C4-2B (cell line): ENCODE measurements around the gene EPHB2.

Experiments
- H3K27ac ChIP-seq: fragments of 450-650 bp; 2 replicates; pipeline ENCODE4 v1.5.1; 2017
- ZFX ChIP-seq: fragments of 450-650 bp; IDR thresholded peaks from 2 replicates; pipeline ENCODE4 v1.6.1; 2017
- TF ChIP-seq, protein P1 (sequence below): fragments of 450-650 bp; conservative IDR thresholded peaks from 2 replicates; pipeline ENCODE4 v1.5.1; 2017; ENCODE audit warnings: mild to moderate bottlenecking

The EPHB2 gene

GRCh38 chr1:22738069-22738435 lies 27.4 kb downstream of the EPHB2 start:
- TF ChIP-seq, protein P1, sequence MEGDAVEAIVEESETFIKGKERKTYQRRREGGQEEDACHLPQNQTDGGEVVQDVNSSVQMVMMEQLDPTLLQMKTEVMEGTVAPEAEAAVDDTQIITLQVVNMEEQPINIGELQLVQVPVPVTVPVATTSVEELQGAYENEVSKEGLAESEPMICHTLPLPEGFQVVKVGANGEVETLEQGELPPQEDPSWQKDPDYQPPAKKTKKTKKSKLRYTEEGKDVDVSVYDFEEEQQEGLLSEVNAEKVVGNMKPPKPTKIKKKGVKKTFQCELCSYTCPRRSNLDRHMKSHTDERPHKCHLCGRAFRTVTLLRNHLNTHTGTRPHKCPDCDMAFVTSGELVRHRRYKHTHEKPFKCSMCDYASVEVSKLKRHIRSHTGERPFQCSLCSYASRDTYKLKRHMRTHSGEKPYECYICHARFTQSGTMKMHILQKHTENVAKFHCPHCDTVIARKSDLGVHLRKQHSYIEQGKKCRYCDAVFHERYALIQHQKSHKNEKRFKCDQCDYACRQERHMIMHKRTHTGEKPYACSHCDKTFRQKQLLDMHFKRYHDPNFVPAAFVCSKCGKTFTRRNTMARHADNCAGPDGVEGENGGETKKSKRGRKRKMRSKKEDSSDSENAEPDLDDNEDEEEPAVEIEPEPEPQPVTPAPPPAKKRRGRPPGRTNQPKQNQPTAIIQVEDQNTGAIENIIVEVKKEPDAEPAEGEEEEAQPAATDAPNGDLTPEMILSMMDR: no peak
- TF ChIP-seq ZFX: no peak
- H3K27ac ChIP-seq: no peak overlapping the region

DNA sequence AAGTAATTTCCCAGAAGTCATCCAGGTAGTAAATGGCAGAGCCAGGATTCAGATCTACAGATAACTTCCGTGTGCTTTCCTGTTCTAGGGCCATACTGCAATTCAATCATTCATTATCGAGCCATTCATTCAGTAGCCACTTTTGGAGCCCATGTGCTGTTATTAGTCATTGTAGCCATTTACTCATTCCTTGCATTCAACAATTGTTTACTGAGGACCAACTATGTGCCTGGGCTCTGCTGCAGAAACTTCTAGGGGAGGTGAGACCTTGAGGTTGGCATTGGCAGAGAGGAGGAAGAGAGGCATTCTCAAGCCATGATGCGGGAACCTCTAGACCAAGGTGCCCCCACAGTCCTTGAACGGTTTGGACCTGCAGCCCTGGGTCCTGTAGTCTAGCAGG lies 27.9 kb downstream of the EPHB2 start:
- TF ChIP-seq ZFX: no peak
- TF ChIP-seq, protein P1: no peak
- H3K27ac ChIP-seq: no peak overlapping the region

- TF ChIP-seq ZFX: no peak
- TF ChIP-seq, protein P1: no peak
- H3K27ac ChIP-seq: no peak overlapping the region
Measured at GRCh38 chr1:22739648-22740385, 29.2 kb downstream of the EPHB2 start.

DNA sequence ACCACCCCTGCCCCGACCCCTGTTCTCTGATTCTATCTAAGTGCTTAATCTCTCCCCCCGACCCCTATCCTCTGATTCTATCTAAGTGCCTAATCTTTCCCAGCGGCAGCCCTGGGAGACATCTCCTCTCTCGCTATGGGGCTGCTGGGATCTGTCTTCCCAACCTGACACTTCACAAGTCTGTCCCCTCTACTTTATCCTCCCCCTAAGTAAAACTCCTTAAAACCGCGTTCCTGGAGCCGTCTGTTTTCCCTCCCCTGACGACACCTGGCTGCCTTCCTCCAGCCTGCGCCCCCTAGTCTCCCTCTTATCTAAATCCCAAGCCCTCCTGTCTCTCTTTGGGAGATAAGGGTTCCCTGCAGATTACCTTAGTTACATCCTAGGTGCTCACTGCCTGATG lies 30.5 kb downstream of the EPHB2 start:
- no peak for TF ChIP-seq ZFX
- TF ChIP-seq, protein P1: no peak
- no peak overlapping the region for H3K27ac ChIP-seq

DNA sequence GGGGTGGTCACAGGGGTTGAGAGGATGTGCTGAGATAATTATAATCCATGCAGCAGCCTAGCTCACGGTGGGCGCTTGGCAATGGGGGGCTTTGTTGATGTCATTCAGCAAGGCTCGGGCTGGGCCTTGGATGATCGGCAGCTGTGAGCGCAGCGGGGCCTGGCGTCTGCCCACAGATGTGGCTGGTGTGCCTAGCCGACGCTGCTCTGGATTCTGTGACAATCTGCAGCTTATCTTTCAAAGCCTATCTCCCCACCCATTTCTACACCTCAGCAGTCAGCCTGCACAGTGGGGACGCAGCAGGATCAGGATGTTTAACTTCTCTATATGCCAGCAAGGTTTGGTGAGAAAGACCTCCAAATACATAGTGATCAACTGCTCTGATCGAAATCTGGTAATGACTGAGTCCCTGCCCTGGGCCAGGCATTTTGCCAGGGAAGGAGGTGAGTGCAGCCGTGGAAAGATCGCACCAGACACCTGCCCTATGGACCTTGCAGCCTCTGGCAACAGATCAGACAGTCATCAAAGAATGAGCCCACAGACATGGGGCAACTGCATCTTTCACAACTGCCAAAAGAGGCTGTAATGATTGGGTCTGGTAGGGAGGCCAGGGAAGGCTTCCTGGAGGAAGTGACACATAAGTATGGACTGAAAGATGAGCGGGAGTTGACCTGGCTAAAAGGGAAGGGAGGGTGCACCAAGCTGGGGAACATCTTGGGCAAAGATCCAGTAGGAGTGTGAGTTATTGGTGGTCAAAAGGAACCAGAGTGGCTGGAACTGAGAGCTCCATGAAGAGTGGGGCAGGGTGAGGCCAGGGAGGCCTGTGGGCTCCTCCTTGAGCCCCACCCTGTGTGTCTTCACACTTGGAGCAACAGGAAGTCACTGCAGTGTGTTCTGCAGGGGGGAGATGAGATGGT lies 35.3 kb downstream of the EPHB2 start:
- TF ChIP-seq ZFX: no peak
- TF ChIP-seq, protein P1: no peak
- no peak overlapping the region for H3K27ac ChIP-seq

DNA sequence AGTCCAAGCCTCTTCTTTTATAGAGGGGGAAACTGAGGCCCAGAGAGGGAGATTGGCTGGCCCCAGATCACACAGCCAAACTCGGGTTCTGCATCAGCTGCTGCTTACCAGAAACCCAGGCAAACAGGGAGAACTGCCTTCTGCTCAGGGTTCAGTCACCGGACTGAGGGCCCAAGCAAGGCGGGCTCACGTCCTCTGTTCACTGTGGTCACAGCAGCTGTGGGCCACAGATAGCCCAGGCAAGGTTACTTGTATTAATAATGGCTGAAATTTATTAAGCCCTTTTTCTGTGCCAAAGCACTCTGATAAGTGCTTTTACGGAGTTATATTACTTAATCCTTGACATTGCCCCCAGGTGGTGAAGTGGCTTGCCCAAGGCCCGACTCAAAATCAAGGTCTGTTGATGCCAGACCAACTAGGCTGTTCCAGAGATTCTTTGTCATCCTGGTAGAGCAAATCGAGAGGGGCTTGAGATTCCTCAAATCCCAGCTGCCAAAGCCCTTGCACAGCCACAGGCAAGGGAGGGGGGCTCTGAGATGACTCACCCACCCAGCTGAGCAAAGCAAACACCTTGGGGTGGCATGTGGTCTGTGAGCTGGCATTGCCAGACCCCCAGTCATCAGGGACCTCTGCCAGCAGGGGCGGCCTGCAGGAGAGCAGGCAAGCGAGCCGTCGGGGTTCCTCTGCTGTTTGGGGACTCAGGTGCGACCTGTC lies 36.5 kb downstream of the EPHB2 start:
- H3K27ac ChIP-seq: no peak overlapping the region
- no peak for TF ChIP-seq ZFX

DNA sequence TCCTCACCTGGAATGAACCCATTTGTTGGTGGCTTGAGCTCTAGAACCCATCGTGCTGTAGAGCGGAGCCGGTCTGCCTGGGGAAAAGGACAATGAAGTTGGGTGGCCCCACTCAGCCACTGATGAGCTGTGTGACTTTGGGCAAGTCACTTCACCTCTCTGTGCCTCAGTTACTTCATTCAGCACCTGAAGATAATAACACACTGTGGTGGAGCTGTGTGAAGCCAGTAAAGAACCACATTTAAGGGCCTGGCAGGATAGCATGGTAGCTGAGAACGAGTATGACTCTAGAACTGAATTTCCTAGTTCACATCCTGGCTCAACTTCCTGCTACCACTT lies 37.1 kb downstream of the EPHB2 start:
- no peak overlapping the region for H3K27ac ChIP-seq
- TF ChIP-seq, protein P1: no peak
- TF ChIP-seq ZFX: no peak
